ENCODE measurements around the gene STAT2.

The STAT2 gene

DNA sequence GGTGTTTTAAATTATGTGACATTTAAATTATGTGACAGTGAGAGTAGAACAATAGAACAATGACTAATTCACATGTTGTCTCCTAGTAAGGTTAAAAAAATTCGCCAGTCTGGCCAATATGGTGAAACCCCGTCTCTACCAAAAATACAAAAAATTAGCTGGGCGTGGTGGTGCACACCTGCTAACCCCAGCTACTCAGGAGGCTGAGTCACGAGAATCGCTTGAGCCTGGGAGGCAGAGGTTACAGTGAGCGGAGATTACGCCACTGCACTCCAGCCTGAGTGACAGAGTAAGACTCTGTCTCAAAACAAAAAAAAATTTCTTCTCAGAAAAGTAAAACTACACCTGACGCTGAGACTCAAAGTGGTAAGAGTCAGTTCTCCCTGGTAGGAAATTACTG, 62.5 kb downstream of the STAT2 start:
- no peak for DNase-seq (ENCODE audit: low read depth in 2 of 3, low spot score in 2 of 3)

DNA sequence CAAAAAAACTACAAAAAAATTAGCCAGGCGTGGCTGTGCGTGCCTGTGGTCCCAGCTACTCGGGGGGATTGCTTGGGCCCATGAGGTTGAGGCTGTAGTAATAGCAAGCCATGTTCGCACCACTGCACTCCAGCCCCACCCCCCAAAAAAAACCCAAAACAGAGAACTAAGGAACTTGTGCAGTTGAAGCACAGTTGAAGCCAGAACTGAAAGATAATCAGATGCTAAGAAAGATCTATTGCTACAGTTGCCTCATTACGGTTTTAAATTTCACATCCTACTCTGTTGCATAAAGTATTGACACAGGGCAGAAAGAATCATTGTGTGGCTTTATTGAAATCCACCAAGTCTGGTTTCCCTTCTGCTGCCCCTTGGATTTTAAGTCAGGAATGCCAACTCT, 63.6 kb downstream of the STAT2 start:
- DNase-seq (ENCODE audit: low read depth in 2 of 3, low spot score in 2 of 3), result no peak

DNA sequence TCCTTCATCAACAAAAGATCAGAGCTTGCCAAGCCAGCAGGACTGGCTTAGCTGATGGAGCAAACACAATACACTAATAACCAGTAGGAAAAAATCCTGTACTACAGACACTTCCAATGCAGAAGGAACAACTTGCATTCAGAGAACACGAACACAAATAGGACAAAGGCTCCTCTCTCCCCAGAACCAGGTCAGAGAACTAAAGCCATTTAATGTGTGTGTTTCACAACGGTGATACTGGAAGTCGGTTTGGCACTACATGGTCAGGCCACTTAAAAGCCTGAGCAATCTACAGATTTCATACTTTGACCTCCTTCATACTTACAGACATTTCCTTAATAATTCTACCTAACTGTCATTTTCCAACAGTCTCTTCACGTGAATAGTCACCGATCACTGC, 66.1 kb downstream of the STAT2 start:
- DNase-seq (ENCODE audit: low read depth in 2 of 3, low spot score in 2 of 3), result no peak

Data from activated CD8-positive, alpha-beta memory T cell treated with anti-CD3 and anti-CD28 coated beads for 48 hours (primary cell).